ENCODE measurements around the gene KIF5A. TPM values are rescaled to one million over a fixed set of nuclear protein-coding genes. Genes with fewer than 3 reads are reported as not detected.

KIF5A gene
- total and polyA plus RNA-seq, 2 donors (not counting 1 experiment from before 2014, with no cell fraction given): 0.09 to 0.67 TPM

DNA sequence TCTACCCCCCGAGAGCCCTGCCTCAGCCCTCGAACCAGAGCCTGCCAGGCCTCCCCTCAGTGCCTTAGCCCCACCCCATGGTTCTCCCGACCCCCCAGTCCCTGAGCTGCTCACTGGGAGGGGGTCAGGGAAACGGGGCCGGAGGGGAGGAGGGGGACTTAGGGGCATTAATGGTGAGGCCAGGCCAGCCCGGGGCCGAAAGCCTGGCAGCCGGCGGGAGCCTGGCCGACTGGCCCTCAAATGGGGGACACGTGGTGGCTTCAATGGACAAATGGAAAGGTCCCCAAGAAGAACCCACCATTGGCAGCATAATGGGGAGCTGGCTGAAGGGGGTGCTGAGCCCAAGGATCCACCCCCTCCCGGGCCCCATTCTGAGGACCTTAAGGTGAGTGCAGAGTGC, 21.7 kb upstream of the KIF5A start:
- no peak overlapping the region for H2AFZ ChIP-seq (ENCODE audit: insufficient read depth, low read depth, low read length, poor library complexity, severe bottlenecking)
- H3K4me1 Mint-ChIP-seq: peaks cover 22% of the 10 kb centered on the region
- H4K20me1 ChIP-seq (ENCODE audit: control insufficient read depth, insufficient read depth, low read length, poor library complexity, severe bottlenecking): peaks cover 17% of the 10 kb centered on the region
- DNase-seq (no peak), ATAC-seq (ENCODE audit: low read depth) (no peak)
- H3K27me3 ChIP-seq (replicated peaks in 1 of 4; ENCODE audit: control extremely low read depth in 1 of 4, control insufficient read depth in 3 of 4, insufficient read depth in 4 of 4, low read length in 3 of 4): no peaks in the 10 kb centered on the region
- H3K9me3 ChIP-seq (ENCODE audit: control extremely low read depth in 1 of 3, control insufficient read depth in 2 of 3, insufficient read depth in 1 of 3, low read length in 2 of 3): no peaks in the 10 kb centered on the region
- POLR2A ChIA-PET: no interaction called here
- no peak overlapping the region for H3K4me3 ChIP-seq (ENCODE audit: control extremely low read depth in 1 of 5, extremely low read depth in 1 of 5, insufficient read depth in 1 of 5, low read depth in 2 of 5, low read length in 4 of 5)
- no peak overlapping the region for H3K9ac ChIP-seq (ENCODE audit: low read length)
- no peaks in the 10 kb centered on the region for H3K27me3 Mint-ChIP-seq
- H3K4me1 ChIP-seq (ENCODE audit: control insufficient read depth in 2 of 2, insufficient read depth in 2 of 2, low read length in 2 of 2): peaks cover 13% of the 10 kb centered on the region in 2 donors
- no peak overlapping the region for H3K27ac Mint-ChIP-seq
- no peak overlapping the region for H3K4me3 Mint-ChIP-seq
- 100% methylated on average over 2 of the region's 12 CpGs for WGBS (ENCODE audit: insufficient coverage)
- intact Hi-C loops (cut with micrococcal nuclease): loop anchor here (10.0 kb wide), 1 partner anchor 893 kb away; the partner anchor contains the start of gene BAZ2A
- no peak for TF ChIP-seq EZH2 (IDR thresholded peaks at IDR 0.05; ENCODE audit: borderline replicate concordance, insufficient read depth, low read depth, low read length, poor library complexity, severe bottlenecking)
- TF ChIP-seq, protein P1, sequence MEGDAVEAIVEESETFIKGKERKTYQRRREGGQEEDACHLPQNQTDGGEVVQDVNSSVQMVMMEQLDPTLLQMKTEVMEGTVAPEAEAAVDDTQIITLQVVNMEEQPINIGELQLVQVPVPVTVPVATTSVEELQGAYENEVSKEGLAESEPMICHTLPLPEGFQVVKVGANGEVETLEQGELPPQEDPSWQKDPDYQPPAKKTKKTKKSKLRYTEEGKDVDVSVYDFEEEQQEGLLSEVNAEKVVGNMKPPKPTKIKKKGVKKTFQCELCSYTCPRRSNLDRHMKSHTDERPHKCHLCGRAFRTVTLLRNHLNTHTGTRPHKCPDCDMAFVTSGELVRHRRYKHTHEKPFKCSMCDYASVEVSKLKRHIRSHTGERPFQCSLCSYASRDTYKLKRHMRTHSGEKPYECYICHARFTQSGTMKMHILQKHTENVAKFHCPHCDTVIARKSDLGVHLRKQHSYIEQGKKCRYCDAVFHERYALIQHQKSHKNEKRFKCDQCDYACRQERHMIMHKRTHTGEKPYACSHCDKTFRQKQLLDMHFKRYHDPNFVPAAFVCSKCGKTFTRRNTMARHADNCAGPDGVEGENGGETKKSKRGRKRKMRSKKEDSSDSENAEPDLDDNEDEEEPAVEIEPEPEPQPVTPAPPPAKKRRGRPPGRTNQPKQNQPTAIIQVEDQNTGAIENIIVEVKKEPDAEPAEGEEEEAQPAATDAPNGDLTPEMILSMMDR (IDR thresholded peaks at IDR 0.05): no peak
- CTCF ChIA-PET: no interaction called here
- no peak overlapping the region for H3K27ac ChIP-seq (ENCODE audit: low read length in 2 of 2)
- H3K36me3 ChIP-seq (replicated peaks in 1 of 2; ENCODE audit: control extremely low read depth in 1 of 2, control insufficient read depth in 1 of 2, extremely low read depth in 1 of 2, insufficient read depth in 2 of 2, low read length in 1 of 2): peaks cover 15 to 73% of the 10 kb centered on the region in 2 experiments
- no peaks in the 10 kb centered on the region for H3K9me3 Mint-ChIP-seq (ENCODE audit: insufficient read depth)
- no peak overlapping the region for H3K4me2 ChIP-seq (replicated peaks; ENCODE audit: low read depth, low read length, poor library complexity, severe bottlenecking)
- H3K79me2 ChIP-seq (ENCODE audit: control insufficient read depth, insufficient read depth, low read length): peaks cover 7% of the 10 kb centered on the region

DNA sequence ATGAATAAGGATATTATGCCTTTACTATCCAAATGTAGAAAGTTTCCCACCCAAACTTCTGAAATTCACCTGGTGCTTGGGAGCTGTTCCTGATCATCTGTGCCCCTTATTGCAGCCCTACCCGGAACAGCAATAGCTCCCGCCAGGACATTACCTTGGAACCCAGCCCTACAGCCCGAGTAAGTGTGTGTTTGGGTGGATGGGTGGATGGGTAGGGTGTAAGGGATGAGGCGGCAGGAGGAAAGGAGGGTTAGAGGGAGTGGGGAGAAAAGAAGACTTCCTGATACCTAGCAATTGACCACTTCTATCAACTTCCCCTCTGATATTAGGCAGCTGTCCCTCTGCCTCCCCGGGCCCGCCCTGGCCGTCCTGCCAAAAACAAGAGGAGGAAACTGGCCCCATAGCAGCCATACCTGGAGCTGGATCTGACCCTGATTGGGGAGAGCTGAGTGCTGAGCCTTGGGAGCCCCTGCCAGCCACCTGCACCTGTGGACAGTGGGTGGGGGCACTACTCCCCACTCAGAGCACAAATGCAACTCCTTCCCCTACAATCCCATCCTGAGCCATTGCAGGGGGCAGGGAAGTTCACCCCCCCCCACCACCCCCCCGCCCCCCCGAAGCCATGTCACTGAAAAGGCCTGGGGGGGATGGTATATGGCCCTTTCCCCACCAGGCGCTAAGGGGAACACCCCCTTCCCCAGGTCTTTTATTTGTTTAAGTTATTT, 20.9 kb upstream of the KIF5A start:
- peaks cover 16 to 80% of the 10 kb centered on the region in 2 experiments for H3K36me3 ChIP-seq (replicated peaks in 1 of 2; ENCODE audit: control extremely low read depth in 1 of 2, control insufficient read depth in 1 of 2, extremely low read depth in 1 of 2, insufficient read depth in 2 of 2, low read length in 1 of 2)
- peaks cover 4 to 5% of the 10 kb centered on the region in 2 donors for H3K4me1 ChIP-seq (ENCODE audit: control insufficient read depth in 2 of 2, insufficient read depth in 2 of 2, low read length in 2 of 2)
- no peaks in the 10 kb centered on the region for H3K9me3 Mint-ChIP-seq (ENCODE audit: insufficient read depth)
- WGBS (ENCODE audit: insufficient coverage): 97% methylated on average over 5 of the region's 10 CpGs
- no peak overlapping the region for H3K27ac ChIP-seq (ENCODE audit: low read length in 2 of 2)
- no peak overlapping the region for H2AFZ ChIP-seq (ENCODE audit: insufficient read depth, low read depth, low read length, poor library complexity, severe bottlenecking)
- no peak for DNase-seq
- intact Hi-C loops (cut with micrococcal nuclease): loop anchor here (10.0 kb wide), 1 partner anchor 894 kb away; the partner anchor contains the start of gene BAZ2A
- no peak overlapping the region for H3K9ac ChIP-seq (ENCODE audit: low read length)
- H3K4me2 ChIP-seq (replicated peaks; ENCODE audit: low read depth, low read length, poor library complexity, severe bottlenecking): no peak overlapping the region
- H3K27me3 ChIP-seq (replicated peaks in 1 of 4; ENCODE audit: control extremely low read depth in 1 of 4, control insufficient read depth in 3 of 4, insufficient read depth in 4 of 4, low read length in 3 of 4): no peaks in the 10 kb centered on the region
- no peak overlapping the region for H3K4me3 ChIP-seq (ENCODE audit: control extremely low read depth in 1 of 5, extremely low read depth in 1 of 5, insufficient read depth in 1 of 5, low read depth in 2 of 5, low read length in 4 of 5)
- no peak overlapping the region for H3K27ac Mint-ChIP-seq
- no peak for ATAC-seq (ENCODE audit: low read depth)
- H3K4me3 Mint-ChIP-seq: no peak overlapping the region
- ChIA-PET POLR2A (no interaction called here), CTCF (no interaction called here)
- no peak for TF ChIP-seq EZH2 (IDR thresholded peaks at IDR 0.05; ENCODE audit: borderline replicate concordance, insufficient read depth, low read depth, low read length, poor library complexity, severe bottlenecking)
- TF ChIP-seq, protein P1 (IDR thresholded peaks at IDR 0.05): no peak
- no peaks in the 10 kb centered on the region for H3K27me3 Mint-ChIP-seq
- H3K9me3 ChIP-seq (ENCODE audit: control extremely low read depth in 1 of 3, control insufficient read depth in 2 of 3, insufficient read depth in 1 of 3, low read length in 2 of 3): no peaks in the 10 kb centered on the region
- H3K79me2 ChIP-seq (ENCODE audit: control insufficient read depth, insufficient read depth, low read length): peaks cover 4% of the 10 kb centered on the region
- H3K4me1 Mint-ChIP-seq: peaks cover 14% of the 10 kb centered on the region
- peaks cover 17% of the 10 kb centered on the region for H4K20me1 ChIP-seq (ENCODE audit: control insufficient read depth, insufficient read depth, low read length, poor library complexity, severe bottlenecking)
